Cardiac muscle cell (in vitro differentiated cells and primary cell): ENCODE measurements around the gene COL26A1. TPM values are rescaled to one million over a fixed set of nuclear protein-coding genes. Genes with fewer than 3 reads are reported as not detected.
A peak's percentile ranks its signal among the peaks of the same experiment; 100 is the strongest.

Experiments used
- DNase-seq, 2 donors: peaks; one replicate each; pipeline versions ENCODE4 v3.0.0 to v3.0.0-alpha.2; 2010 to 2017; ENCODE audit warnings: low read depth in 1 of 2, low spot score in 1 of 2
- H3K27ac ChIP-seq: fragments of 200-600 bp; sonication (generic); 2 replicates; pipeline ENCODE4 v1.5.1; 2016
- H3K27me3 ChIP-seq: fragments of 200-600 bp; sonication (generic); 2 replicates; pipeline ENCODE4 v1.6.0; 2016; ENCODE audit warnings: control low read depth
- H3K36me3 ChIP-seq: fragments of 200-600 bp; sonication (generic); 2 replicates; pipeline ENCODE4 v1.5.1; 2016; ENCODE audit warnings: control low read depth
- H3K4me1 ChIP-seq: fragments of 200-600 bp; sonication (generic); 2 replicates; pipeline ENCODE4 v1.8.1; 2017; ENCODE audit warnings: low read depth, mild to moderate bottlenecking, mixed run types
- H3K4me3 ChIP-seq: fragments of 200-600 bp; sonication (generic); 2 replicates; pipeline ENCODE4 v1.5.1; 2016; ENCODE audit warnings: mild to moderate bottlenecking
- H3K9me3 ChIP-seq: fragments of 200-600 bp; sonication (generic); 2 replicates; pipeline ENCODE4 v1.5.1; 2017; ENCODE audit warnings: low read depth, mild to moderate bottlenecking, control low read depth
- polyA plus RNA-seq: library from polyadenylated mRNA; unstranded; fragments of >200 nt; fragmentation: Nextera tagmentation; extraction: Ambion mirVana; gene quantifications from 2 replicates; pipeline ENCODE4 v1.2.1, GENCODE V29; 2016
- total RNA-seq: library from RNA; depleted of rRNA; stranded (reverse); fragments of >200 nt; gene quantifications from 2 replicates; pipeline ENCODE4 v1.2.3, GENCODE V29; 2016
- TF ChIP-seq, protein P1 (sequence below): IDR thresholded peaks from 2 replicates; pipeline ENCODE4 v1.5.1; 2012; ENCODE audit warnings: low read depth, mild to moderate bottlenecking, low read length

Gene COL26A1
- total and polyA plus RNA-seq, 2 experiments from 2014 or later, result 12.5 to 44.8 TPM

DNA sequence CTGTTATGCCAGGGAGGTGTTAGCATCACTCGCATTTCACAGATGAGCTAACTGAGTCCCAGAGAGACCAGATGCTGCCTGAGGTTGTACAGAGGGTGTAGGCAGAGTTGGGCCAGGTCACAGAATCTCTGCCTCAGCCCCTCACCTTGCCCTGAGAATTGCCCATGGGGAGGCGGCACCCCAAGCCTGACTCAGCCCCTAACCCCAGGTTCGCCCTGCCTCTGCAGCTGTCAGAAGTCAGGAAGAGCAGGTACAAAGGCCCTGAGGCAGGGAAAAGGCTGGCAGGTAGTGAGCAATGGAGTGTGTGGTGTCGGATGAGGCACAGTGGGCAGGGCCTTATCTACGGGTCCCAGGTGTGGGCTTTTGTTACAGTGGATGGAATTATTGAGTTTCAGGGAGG is 187.1 kb downstream of the COL26A1 start:
- Histone ChIP-seq H3K4me3 (no peak overlapping the region), H3K36me3 (no peaks in the 10 kb centered on the region), H3K27me3 (no peaks in the 10 kb centered on the region), H3K27ac (no peak overlapping the region), H3K4me1 (peaks cover 8% of the 10 kb centered on the region), H3K9me3 (no peaks in the 10 kb centered on the region)
- DNase-seq, result no peak
- TF ChIP-seq, protein P1, sequence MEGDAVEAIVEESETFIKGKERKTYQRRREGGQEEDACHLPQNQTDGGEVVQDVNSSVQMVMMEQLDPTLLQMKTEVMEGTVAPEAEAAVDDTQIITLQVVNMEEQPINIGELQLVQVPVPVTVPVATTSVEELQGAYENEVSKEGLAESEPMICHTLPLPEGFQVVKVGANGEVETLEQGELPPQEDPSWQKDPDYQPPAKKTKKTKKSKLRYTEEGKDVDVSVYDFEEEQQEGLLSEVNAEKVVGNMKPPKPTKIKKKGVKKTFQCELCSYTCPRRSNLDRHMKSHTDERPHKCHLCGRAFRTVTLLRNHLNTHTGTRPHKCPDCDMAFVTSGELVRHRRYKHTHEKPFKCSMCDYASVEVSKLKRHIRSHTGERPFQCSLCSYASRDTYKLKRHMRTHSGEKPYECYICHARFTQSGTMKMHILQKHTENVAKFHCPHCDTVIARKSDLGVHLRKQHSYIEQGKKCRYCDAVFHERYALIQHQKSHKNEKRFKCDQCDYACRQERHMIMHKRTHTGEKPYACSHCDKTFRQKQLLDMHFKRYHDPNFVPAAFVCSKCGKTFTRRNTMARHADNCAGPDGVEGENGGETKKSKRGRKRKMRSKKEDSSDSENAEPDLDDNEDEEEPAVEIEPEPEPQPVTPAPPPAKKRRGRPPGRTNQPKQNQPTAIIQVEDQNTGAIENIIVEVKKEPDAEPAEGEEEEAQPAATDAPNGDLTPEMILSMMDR, result no peak

DNA sequence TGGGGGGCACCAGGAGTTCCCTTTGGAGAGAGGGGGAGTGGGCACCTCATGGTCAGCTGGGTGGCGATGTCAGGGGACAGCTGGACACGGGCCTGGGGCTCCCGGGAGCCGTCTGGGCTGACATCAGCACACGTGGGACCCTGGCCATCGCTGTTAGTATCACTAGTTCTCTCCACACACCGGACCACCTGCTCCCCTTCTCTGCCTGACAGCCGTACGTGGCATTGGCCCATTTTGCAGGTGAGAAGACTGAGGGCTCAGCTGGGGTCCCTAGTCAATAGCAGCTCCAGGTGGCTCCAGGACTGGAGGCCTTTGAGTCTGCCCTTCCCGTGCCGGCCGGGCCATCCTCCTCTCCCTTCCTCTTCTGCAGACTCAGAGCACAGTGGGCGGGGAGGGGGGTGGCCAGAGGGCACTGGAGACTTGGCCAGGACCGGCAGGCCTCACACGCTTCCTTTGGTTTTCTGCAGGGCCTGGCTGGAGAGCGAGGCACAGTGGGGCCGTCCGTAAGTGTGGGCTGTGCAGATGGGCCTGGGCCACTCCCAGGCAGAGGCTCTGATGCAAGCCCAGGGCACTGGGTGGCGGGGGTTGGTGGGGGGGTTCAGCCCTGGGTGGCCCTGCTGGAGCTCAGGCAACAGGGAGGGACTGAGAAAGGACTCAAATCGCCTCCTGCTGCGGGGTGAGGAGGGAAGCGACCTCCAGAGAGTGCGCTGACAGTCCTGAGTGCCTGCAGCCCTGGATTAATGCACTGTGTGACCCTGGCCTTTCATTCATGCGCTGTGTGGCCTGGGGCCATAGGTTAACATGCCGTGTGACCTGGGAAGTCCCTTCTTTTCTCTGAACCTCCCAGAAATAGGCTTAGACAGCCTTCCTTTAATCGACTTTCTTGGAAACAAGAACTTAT is 188.2 kb downstream of the COL26A1 start:
- Histone ChIP-seq H3K27me3 (no peaks in the 10 kb centered on the region), H3K27ac (peak overlapping the region; percentile 48), H3K36me3 (no peaks in the 10 kb centered on the region), H3K9me3 (no peaks in the 10 kb centered on the region), H3K4me3 (no peak overlapping the region), H3K4me1 (peaks cover 8% of the 10 kb centered on the region)
- TF ChIP-seq, protein P1, result no peak
- DNase-seq, result peak; percentile 9 to 73

DNA sequence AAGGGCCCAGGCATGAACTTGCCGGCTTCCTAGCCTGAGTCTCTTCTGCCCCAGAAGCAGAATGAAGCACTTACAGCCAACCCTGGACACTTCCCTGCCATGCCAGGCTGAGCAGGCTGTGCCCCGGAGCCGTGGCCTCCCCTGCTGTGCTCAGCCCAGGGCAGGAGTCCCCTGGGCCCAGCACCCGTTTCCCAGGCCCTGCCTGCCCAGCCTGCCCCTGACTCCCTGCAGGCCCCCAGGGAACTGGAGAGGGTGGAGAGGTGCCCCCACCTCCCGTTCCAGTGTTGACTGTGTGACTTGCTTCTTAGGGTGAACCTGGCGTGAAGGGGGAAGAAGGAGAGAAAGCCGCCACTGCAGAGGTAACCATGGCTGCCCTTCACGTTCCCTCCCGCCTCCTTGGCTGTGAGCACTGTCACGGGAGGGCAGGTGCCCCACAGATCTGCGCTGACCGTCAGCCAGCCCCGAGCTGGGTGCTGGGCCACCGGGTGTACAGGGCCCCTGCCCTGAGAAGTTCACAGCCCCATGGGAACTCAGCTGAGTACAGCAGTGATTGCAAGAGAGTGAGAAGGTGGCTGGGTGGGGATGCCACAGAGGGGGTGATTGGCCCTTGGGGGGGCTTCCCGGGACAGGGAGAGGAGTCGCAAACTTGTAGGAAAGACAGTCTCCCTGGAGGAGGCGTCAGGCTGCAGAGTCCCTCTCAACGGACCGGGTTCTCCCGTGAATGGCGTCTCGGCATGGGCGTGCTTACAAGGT is 190.5 kb downstream of the COL26A1 start:
- Histone ChIP-seq H3K4me1 (peaks cover 8% of the 10 kb centered on the region), H3K36me3 (no peaks in the 10 kb centered on the region), H3K27me3 (no peaks in the 10 kb centered on the region), H3K27ac (no peak overlapping the region), H3K4me3 (no peak overlapping the region), H3K9me3 (no peaks in the 10 kb centered on the region)
- TF ChIP-seq, protein P1, result no peak
- DNase-seq, result no peak

DNA sequence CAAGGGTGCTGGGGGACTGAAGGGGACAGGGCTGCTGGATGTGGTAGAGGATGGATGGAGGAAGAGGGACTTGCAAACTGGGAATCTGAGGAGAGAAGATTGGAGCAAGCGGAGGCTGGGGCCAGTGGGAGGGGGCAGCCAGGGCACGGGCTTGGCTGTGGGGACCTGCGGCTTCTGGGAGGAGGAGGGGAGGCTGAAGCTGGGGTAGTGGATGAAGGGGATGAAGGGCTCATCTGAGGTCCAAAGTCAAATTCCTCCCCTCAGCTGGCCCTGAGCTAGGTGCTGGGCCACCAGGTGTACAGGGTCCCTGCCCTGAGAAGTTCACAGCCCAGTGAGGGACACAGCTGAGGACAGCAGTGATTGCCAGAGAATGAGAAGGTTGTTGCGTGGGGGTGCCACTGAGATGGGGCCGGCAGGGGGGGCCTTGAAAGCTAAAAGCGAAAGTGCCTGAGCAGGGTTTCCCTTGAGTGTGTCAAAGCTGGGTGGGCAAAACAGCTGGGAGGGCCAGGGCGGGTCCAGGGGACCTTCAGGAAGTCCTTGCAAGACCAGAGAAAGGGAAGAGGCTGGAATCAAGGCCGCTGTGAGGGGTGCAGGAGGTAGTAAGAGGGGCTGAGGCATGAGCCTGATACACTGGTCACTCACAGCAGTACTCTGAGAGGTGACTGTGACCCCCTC is 191.2 kb downstream of the COL26A1 start:
- Histone ChIP-seq H3K27ac (no peak overlapping the region), H3K9me3 (no peaks in the 10 kb centered on the region), H3K4me1 (peaks cover 8% of the 10 kb centered on the region), H3K36me3 (no peaks in the 10 kb centered on the region), H3K4me3 (no peak overlapping the region), H3K27me3 (no peaks in the 10 kb centered on the region)
- DNase-seq, result no peak
- TF ChIP-seq, protein P1, result no peak

DNA sequence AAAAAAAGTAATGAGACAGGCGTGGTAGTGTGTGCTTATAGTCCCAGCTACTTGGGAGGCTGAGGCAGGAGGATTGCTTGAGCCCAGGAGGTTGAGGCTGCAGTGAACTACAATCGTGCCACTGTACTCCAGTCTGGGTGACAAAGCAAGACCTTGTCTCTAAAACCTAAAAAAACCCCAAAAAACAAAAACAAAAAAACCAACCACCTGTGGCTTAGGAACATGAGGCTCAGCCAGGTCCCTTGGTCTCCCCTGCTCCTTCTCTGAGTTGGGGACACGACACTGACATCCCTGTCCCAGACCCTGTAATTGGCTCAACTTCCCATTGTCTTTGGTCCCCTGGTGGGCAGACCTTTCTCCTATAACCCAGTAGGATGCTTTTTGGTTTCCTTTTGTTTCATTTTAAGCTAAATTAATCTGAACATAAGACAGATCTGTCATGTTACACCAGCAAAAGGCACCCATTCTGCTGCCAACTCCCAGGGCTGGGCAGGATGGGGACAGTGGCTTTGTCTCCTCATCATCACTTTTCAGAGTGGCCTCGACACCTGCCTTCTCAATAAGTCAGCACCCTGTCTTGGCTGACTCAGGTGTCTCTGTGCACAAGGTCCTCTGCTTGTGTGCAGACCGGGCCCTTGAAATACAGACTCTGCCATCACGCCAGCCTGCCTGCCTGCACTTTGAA is 192.1 kb downstream of the COL26A1 start:
- Histone ChIP-seq H3K27ac (no peak overlapping the region), H3K36me3 (no peaks in the 10 kb centered on the region), H3K27me3 (no peaks in the 10 kb centered on the region), H3K4me3 (no peak overlapping the region), H3K4me1 (peaks cover 8% of the 10 kb centered on the region), H3K9me3 (no peaks in the 10 kb centered on the region)
- DNase-seq, result no peak
- TF ChIP-seq, protein P1, result no peak
